Activated CD8-positive, alpha-beta T cell treated with anti-CD3 and anti-CD28 coated beads, Interleukin-2, amount 10 ng/mL, durations not matched to agents 7 days and 5 days (primary cell): ENCODE results near the gene ZNF514. TPM values are rescaled to one million over a fixed set of nuclear protein-coding genes. Genes with fewer than 3 reads are reported as not detected.
"Not testable (repeated sequence)": the region's sequence is repeated elsewhere in the genome, so short reads cannot be mapped to it uniquely, and the experiment has no call there.

Source experiments
- ATAC-seq: fragments of 150-1000 bp; cut with Tn5 transposase; one replicate; pipeline ENCODE4 v1.10.0; 2021; ENCODE audit warnings: moderate library complexity
- CTCF ChIA-PET: fragments of 350-600 bp; sonication (Branson Sonifier 250); formaldehyde crosslinking; loops from one replicate; lab custom pipeline; 2021; ENCODE audit warnings: antibody characterized with exemption; lab: Charles Lee
- POLR2A ChIA-PET: fragments of 350-600 bp; sonication (Branson Sonifier 250); formaldehyde crosslinking; loops from one replicate; lab custom pipeline; 2021; ENCODE audit warnings: antibody characterized with exemption; lab: Charles Lee
- DNase-seq: peaks from one replicate; pipeline ENCODE4 v3.0.0-alpha.2; 2020
- H3K27ac Mint-ChIP-seq: one replicate; pipeline ENCODE4 v1.8.0; 2021; ENCODE audit warnings: mild to moderate bottlenecking, mixed read lengths
- H3K27me3 Mint-ChIP-seq: one replicate; pipeline ENCODE4 v1.8.0; 2021; ENCODE audit warnings: low read depth, mixed read lengths
- H3K36me3 Mint-ChIP-seq: one replicate; pipeline ENCODE4 v1.8.0; 2021; ENCODE audit warnings: low read depth, mixed read lengths
- H3K4me1 Mint-ChIP-seq: one replicate; pipeline ENCODE4 v1.8.0; 2021; ENCODE audit warnings: low read depth, mixed read lengths
- H3K4me3 Mint-ChIP-seq: one replicate; pipeline ENCODE4 v1.8.0; 2021; ENCODE audit warnings: mild to moderate bottlenecking, mixed read lengths
- H3K9me3 Mint-ChIP-seq: one replicate; pipeline ENCODE4 v1.8.0; 2022; ENCODE audit warnings: mixed read lengths; ENCODE audit not compliant: insufficient read depth
- total RNA-seq, 2 experiments: library from RNA; stranded (reverse); gene quantifications; one replicate each; pipeline ENCODE4 v1.2.3, GENCODE V29; 2021

Gene ZNF514
- total RNA-seq = 10 to 100 TPM; 16.3 to 17.4 TPM

- ChIA-PET CTCF (interaction anchor here (0.8 to 3.1 kb wide), 6 partner anchors 9 to 137 kb away, joined by 3 to 14 read pairs (median 4); no protein-coding TSS in a partner anchor), POLR2A (interaction anchor here (1.1 to 2.9 kb wide), 4 partner anchors 36 to 137 kb away, joined by 3 to 13 read pairs (median 3); partner anchors contain the start of gene MRPS5)
- peaks cover 28% of the 10 kb centered on the region for H3K4me1 Mint-ChIP-seq
- no peaks in the 10 kb centered on the region for H3K27me3 Mint-ChIP-seq
- peak within 1 kb of the TSS; percentile 90 for H3K27ac Mint-ChIP-seq
- peak; percentile 93 for ATAC-seq
- H3K36me3 Mint-ChIP-seq = peaks cover 31% of the 10 kb centered on the region
- DNase-seq = peak; percentile 81
- peak within 1 kb of the TSS; percentile 82 for H3K4me3 Mint-ChIP-seq
- peaks cover 12% of the 10 kb centered on the region for H3K9me3 Mint-ChIP-seq
These were observed at the start of gene ZNF514 for GRCh38 chr2:95159690-95160449. Gene ZNF514 (minus strand): TSS chr2:95159848. CDS start chr2:95153253, 6,595 bp downstream.

GRCh38 chr2:95208106-95208505, 48.5 kb upstream of the ZNF514 start:
- Mint-ChIP-seq H3K27me3 (no peaks in the 10 kb centered on the region), H3K9me3 (peaks cover 40% of the 10 kb centered on the region), H3K36me3 (peaks cover 46% of the 10 kb centered on the region), H3K27ac (peak overlapping the region; percentile 65), H3K4me1 (peaks cover 21% of the 10 kb centered on the region), H3K4me3 (peak overlapping the region; percentile 90)
- ChIA-PET POLR2A (no interaction called here), CTCF (no interaction called here)
- DNase-seq = no peak
- no peak for ATAC-seq

- Mint-ChIP-seq H3K4me1 (peaks cover 21% of the 10 kb centered on the region), H3K4me3 (peak within 1 kb of the TSS; percentile 90), H3K27me3 (no peaks in the 10 kb centered on the region), H3K9me3 (peaks cover 32% of the 10 kb centered on the region), H3K27ac (peak within 1 kb of the TSS; percentile 84), H3K36me3 (peaks cover 38% of the 10 kb centered on the region)
- DNase-seq = peak; percentile 84
- ChIA-PET POLR2A (no interaction called here), CTCF (interaction anchor here (1.4 kb wide), 1 partner anchor 38 kb away, joined by 6 read pairs; no protein-coding TSS in a partner anchor)
- ATAC-seq = peak; percentile 96
These were observed 47.7 kb upstream of the ZNF514 start, which contains the start of gene ZNF892 for GRCh38 chr2:95207111-95207961. Gene ZNF892 (plus strand): TSS chr2:95207521. CDS start chr2:95207816, 295 bp downstream.

- ChIA-PET POLR2A (no interaction called here), CTCF (interaction anchor here (0.7 to 2.3 kb wide), 3 partner anchors 37 to 183 kb away, joined by 3 to 11 read pairs (median 6); no protein-coding TSS in a partner anchor)
- no peak for ATAC-seq
These were observed 46.4 kb upstream of the ZNF514 start for GRCh38 chr2:95206096-95206495.

GRCh38 chr2:95204396-95204795, 44.7 kb upstream of the ZNF514 start:
- Mint-ChIP-seq H3K4me3 (no peak overlapping the region), H3K36me3 (peaks cover 15% of the 10 kb centered on the region), H3K9me3 (peaks cover 13% of the 10 kb centered on the region), H3K27me3 (no peaks in the 10 kb centered on the region), H3K4me1 (peaks cover 21% of the 10 kb centered on the region), H3K27ac (no peak overlapping the region)
- no peak for ATAC-seq
- ChIA-PET POLR2A (no interaction called here), CTCF (interaction anchor here (2.3 kb wide), 1 partner anchor 182 kb away, joined by 11 read pairs; no protein-coding TSS in a partner anchor)
- no peak for DNase-seq

More at GRCh38 chr2:95206096-95206495, 46.4 kb upstream of the ZNF514 start:
- DNase-seq = no peak
- Mint-ChIP-seq H3K4me3 (peak overlapping the region; percentile 90), H3K27me3 (no peaks in the 10 kb centered on the region), H3K4me1 (peaks cover 21% of the 10 kb centered on the region), H3K9me3 (peaks cover 22% of the 10 kb centered on the region), H3K27ac (no peak overlapping the region), H3K36me3 (peaks cover 27% of the 10 kb centered on the region)

- ATAC-seq (no peak), DNase-seq (no peak)
- H3K9me3 Mint-ChIP-seq = peaks cover 8% of the 10 kb centered on the region
- H3K27me3 Mint-ChIP-seq = no peaks in the 10 kb centered on the region
- POLR2A ChIA-PET = no interaction called here
- H3K27ac Mint-ChIP-seq = no peak overlapping the region
- H3K36me3 Mint-ChIP-seq = peaks cover 10% of the 10 kb centered on the region
- H3K4me1 Mint-ChIP-seq = peaks cover 21% of the 10 kb centered on the region
- CTCF ChIA-PET = no interaction called here
- H3K4me3 Mint-ChIP-seq = no peak overlapping the region
These were observed 44.3 kb upstream of the ZNF514 start for GRCh38 chr2:95203911-95204310.

- H3K36me3 Mint-ChIP-seq, H3K9me3 Mint-ChIP-seq, H3K4me3 Mint-ChIP-seq, H3K4me1 Mint-ChIP-seq, CTCF ChIA-PET, ATAC-seq, POLR2A ChIA-PET, H3K27ac Mint-ChIP-seq: not testable (repeated sequence)
- peak; percentile 58 for DNase-seq
- peaks cover 12% of the 10 kb centered on the region for H3K27me3 Mint-ChIP-seq
These were observed 33.3 kb upstream of the ZNF514 start for GRCh38 chr2:95192956-95193355.

GRCh38 chr2:95185973-95186372, 26.3 kb upstream of the ZNF514 start:
- Mint-ChIP-seq H3K36me3 (peaks cover 27% of the 10 kb centered on the region), H3K27ac (no peak overlapping the region), H3K27me3 (peaks cover 4% of the 10 kb centered on the region), H3K9me3 (peaks cover 11% of the 10 kb centered on the region), H3K4me3 (no peak overlapping the region), H3K4me1 (no peaks in the 10 kb centered on the region)
- POLR2A ChIA-PET = no interaction called here
- DNase-seq (no peak), ATAC-seq (no peak)
- CTCF ChIA-PET = no interaction called here

GRCh38 chr2:95185197-95185596, 25.5 kb upstream of the ZNF514 start:
- Mint-ChIP-seq H3K4me1 (no peaks in the 10 kb centered on the region), H3K9me3 (peaks cover 14% of the 10 kb centered on the region), H3K27me3 (peaks cover 3% of the 10 kb centered on the region), H3K4me3 (no peak overlapping the region), H3K36me3 (peaks cover 34% of the 10 kb centered on the region), H3K27ac (no peak overlapping the region)
- CTCF ChIA-PET = no interaction called here
- ATAC-seq (no peak), DNase-seq (no peak)
- POLR2A ChIA-PET = no interaction called here

GRCh38 chr2:95181774-95182173, 22.1 kb upstream of the ZNF514 start:
- H3K4me3 Mint-ChIP-seq = no peak overlapping the region
- ATAC-seq (no peak), DNase-seq (no peak)
- peaks cover 14% of the 10 kb centered on the region for H3K9me3 Mint-ChIP-seq
- POLR2A ChIA-PET = no interaction called here
- no peaks in the 10 kb centered on the region for H3K27me3 Mint-ChIP-seq
- no peaks in the 10 kb centered on the region for H3K4me1 Mint-ChIP-seq
- H3K36me3 Mint-ChIP-seq = peaks cover 64% of the 10 kb centered on the region
- H3K27ac Mint-ChIP-seq = no peak overlapping the region
- CTCF ChIA-PET = interaction anchor here (1.4 kb wide), 1 partner anchor 15 kb away, joined by 3 read pairs; no protein-coding TSS in a partner anchor

- Mint-ChIP-seq H3K27ac (no peak overlapping the region), H3K36me3 (peaks cover 66% of the 10 kb centered on the region), H3K9me3 (peaks cover 14% of the 10 kb centered on the region), H3K27me3 (no peaks in the 10 kb centered on the region), H3K4me1 (no peaks in the 10 kb centered on the region), H3K4me3 (no peak overlapping the region)
- CTCF ChIA-PET = no interaction called here
- DNase-seq (no peak), ATAC-seq (no peak)
- POLR2A ChIA-PET = no interaction called here
These were observed 19.8 kb upstream of the ZNF514 start for GRCh38 chr2:95179451-95179850.
